Thyroid gland (tissue), 4 donors: Measurements from ENCODE around the gene NDC1. TPM values are rescaled to one million over a fixed set of nuclear protein-coding genes. Genes with fewer than 3 reads are reported as not detected.
A peak's percentile ranks its signal among the peaks of the same experiment; 100 is the strongest.

Experiments
- DNase-seq, 2 donors: peaks; one replicate each; pipeline ENCODE4 v3.0.0-alpha.2; 2019
- H3K27ac ChIP-seq, 3 donors: fragments of 200-600 bp; sonication (generic); 1 replicate in 2 of 3; 2 replicates in 1 of 3; pipeline ENCODE4 v1.5.1; 2016 to 2019; ENCODE audit warnings: mild to moderate bottlenecking in 1 of 3, moderate library complexity in 1 of 3
- H3K27me3 ChIP-seq: fragments of 200-600 bp; sonication (generic); one replicate; pipeline ENCODE4 v1.5.1; 2019
- H3K36me3 ChIP-seq, 2 donors: fragments of 200-600 bp; sonication (generic); one replicate each; pipeline ENCODE4 v1.5.1; 2016 to 2019
- H3K4me1 ChIP-seq, 2 donors: fragments of 200-600 bp; sonication (generic); one replicate each; pipeline ENCODE4 v1.5.1; 2017 to 2019
- H3K4me3 ChIP-seq, 3 donors: fragments of 200-600 bp; sonication (generic); replicated peaks in 1 of 3; 1 replicate in 2 of 3; 2 replicates in 1 of 3; pipeline ENCODE4 v1.5.1; 2016; ENCODE audit warnings: mild to moderate bottlenecking in 1 of 3
- H3K9me3 ChIP-seq: fragments of 200-600 bp; sonication (generic); one replicate; pipeline ENCODE4 v1.5.1; 2017
- CTCF ChIP-seq, 6 experiments: fragments of 200-600 bp in 3 of 6; fragments of 450-650 bp in 3 of 6; sonication (generic) in 3 of 6; IDR thresholded peaks; one replicate each; pipeline ENCODE4 v1.5.1; 2016 to 2019; ENCODE audit warnings: antibody characterized with exemption in 6 of 6, mild to moderate bottlenecking in 2 of 6, inconsistent platforms in 1 of 6, moderate library complexity in 1 of 6
- POLR2A ChIP-seq, 2 donors: fragments of 450-650 bp; IDR thresholded peaks; one replicate each; pipeline ENCODE4 v1.6.1; 2017; ENCODE audit warnings: antibody characterized with exemption in 2 of 2, mild to moderate bottlenecking in 2 of 2, moderate library complexity in 1 of 2
- WGBS, 2 donors: methylation state at CpG; one replicate each; pipeline ENCODE4 v1.1.5; 2017; 5-methylcytosine and 5-hydroxymethylcytosine counted together
- intact Hi-C: fragments of 100-400 bp; cut with DNase I; formaldehyde crosslinking; loops from one replicate; pipeline ENCODE4 v1.15.1; 2023
- total RNA-seq, 4 donors: library from RNA; depleted of rRNA; stranded (reverse); fragments of >200 nt; gene quantifications; one replicate each; pipeline ENCODE4 v1.2.3, GENCODE V29; 2016

The NDC1 gene
- total RNA-seq, 4 donors from 2014 or later: 10.4 to 15.4 (median 11.9) TPM

GRCh38 chr1:53737648-53738204, 100.4 kb downstream of the NDC1 start:
- Histone ChIP-seq H3K4me1 (peaks cover 16 to 21% of the 10 kb centered on the region in 2 donors), H3K4me3 (peak overlapping the region in 1 of 3 donors; percentile 46), H3K27ac (no peak overlapping the region), H3K27me3 (no peaks in the 10 kb centered on the region), H3K9me3 (no peaks in the 10 kb centered on the region), H3K36me3 (no peaks in the 10 kb centered on the region)
- peak; percentile 9 to 14 for DNase-seq
- intact Hi-C loops: no loop called here
- WGBS, 2 donors: 0 to 20% methylated on average over 1 to 15 of the region's 58 CpGs
- TF ChIP-seq POLR2A (IDR thresholded peaks at IDR 0.05) (no peak), CTCF (IDR thresholded peaks at IDR 0.05) (no peak)

DNA sequence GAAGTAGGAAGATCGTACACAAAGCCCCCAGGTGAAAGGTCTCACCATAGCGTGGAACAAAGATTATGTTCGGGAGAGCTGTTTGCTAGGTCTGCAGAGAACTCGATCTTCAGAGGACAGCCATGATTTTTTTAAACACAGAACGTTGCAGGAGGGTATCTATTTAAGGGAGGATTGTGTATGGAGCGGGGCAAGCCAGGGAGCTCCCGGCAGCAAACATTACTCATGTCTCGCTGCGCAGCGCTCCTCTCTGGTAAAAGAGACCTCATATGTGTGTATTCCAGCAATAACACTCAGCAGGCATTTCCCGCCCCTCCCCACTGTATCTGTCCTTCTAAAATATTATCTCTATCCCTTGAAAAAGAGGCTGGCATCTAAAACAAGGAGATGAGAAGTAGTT, 101.8 kb downstream of the NDC1 start:
- no peak overlapping the region for H3K4me3 ChIP-seq
- intact Hi-C loops: no loop called here
- peaks cover 16 to 21% of the 10 kb centered on the region in 2 donors for H3K4me1 ChIP-seq
- no peak for DNase-seq
- 88 to 90% methylated on average over 11 of the region's 11 CpGs for WGBS, 2 donors
- H3K27me3 ChIP-seq: no peaks in the 10 kb centered on the region
- TF ChIP-seq CTCF (IDR thresholded peaks at IDR 0.05) (no peak), POLR2A (IDR thresholded peaks at IDR 0.05) (no peak)
- no peak overlapping the region for H3K27ac ChIP-seq
- H3K36me3 ChIP-seq: no peaks in the 10 kb centered on the region
- H3K9me3 ChIP-seq: no peaks in the 10 kb centered on the region

GRCh38 chr1:53735681-53736080, 102.4 kb downstream of the NDC1 start:
- Histone ChIP-seq H3K4me1 (peaks cover 16 to 21% of the 10 kb centered on the region in 2 donors), H3K27ac (no peak overlapping the region), H3K27me3 (no peaks in the 10 kb centered on the region), H3K4me3 (no peak overlapping the region), H3K9me3 (no peaks in the 10 kb centered on the region), H3K36me3 (no peaks in the 10 kb centered on the region)
- 83 to 84% methylated on average over 5 of the region's 5 CpGs for whole genome bisulfite sequencing, 2 donors
- no peak for DNase-seq
- intact Hi-C loops: no loop called here
- TF ChIP-seq POLR2A (IDR thresholded peaks at IDR 0.05) (no peak), CTCF (IDR thresholded peaks at IDR 0.05) (no peak)

DNA sequence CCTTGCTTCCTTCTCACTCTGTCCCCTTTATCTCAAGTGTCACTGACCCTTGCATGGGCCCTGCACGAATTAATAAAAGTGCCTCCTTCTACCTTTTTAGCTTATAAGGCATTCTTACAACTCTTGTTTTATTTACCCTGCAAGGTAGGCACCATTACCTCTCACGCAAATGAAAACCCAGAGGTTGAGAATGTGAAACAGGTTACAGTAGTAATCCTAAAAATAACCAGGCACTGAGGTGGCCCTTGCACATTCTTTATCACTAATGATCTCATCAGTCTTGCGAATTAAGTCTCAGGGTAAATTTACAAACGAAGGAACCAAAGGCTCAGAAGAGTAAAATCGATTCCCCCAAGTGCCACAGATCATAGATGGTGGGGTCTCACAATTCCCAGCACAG, 102.8 kb downstream of the NDC1 start:
- TF ChIP-seq POLR2A (IDR thresholded peaks at IDR 0.05) (no peak), CTCF (IDR thresholded peaks at IDR 0.05) (no peak)
- DNase-seq: no peak
- H3K27me3 ChIP-seq: no peaks in the 10 kb centered on the region
- no peak overlapping the region for H3K27ac ChIP-seq
- WGBS, 2 donors: 80 to 91% methylated on average over 5 of the region's 5 CpGs
- no peaks in the 10 kb centered on the region for H3K9me3 ChIP-seq
- H3K36me3 ChIP-seq: no peaks in the 10 kb centered on the region
- no peak overlapping the region for H3K4me3 ChIP-seq
- peaks cover 16 to 21% of the 10 kb centered on the region in 2 donors for H3K4me1 ChIP-seq
- intact Hi-C loops: no loop called here

- Histone ChIP-seq H3K4me3 (no peak overlapping the region), H3K4me1 (peaks cover 14 to 18% of the 10 kb centered on the region in 2 donors), H3K9me3 (no peaks in the 10 kb centered on the region), H3K27me3 (no peaks in the 10 kb centered on the region), H3K27ac (no peak overlapping the region), H3K36me3 (no peaks in the 10 kb centered on the region)
- intact Hi-C loops: no loop called here
- no peak for TF ChIP-seq POLR2A (IDR thresholded peaks at IDR 0.05)
- no peak for TF ChIP-seq CTCF (IDR thresholded peaks at IDR 0.05)
- DNase-seq: no peak
- 83 to 87% methylated on average over 10 of the region's 10 CpGs for WGBS, 2 donors
Measured at GRCh38 chr1:53734650-53735211, 103.4 kb downstream of the NDC1 start.
